B cell (primary cell): ENCODE data around the gene CFAP61. TPM values are rescaled to one million over a fixed set of nuclear protein-coding genes. Genes with fewer than 3 reads are reported as not detected.

Experiments
- ATAC-seq: fragments of 200-7000 bp; cut with Tn5 transposase; one replicate; pipeline ENCODE4 v1.10.0; 2021; ENCODE audit warnings: low read depth, mild to moderate bottlenecking, moderate number of reproducible peaks, moderate library complexity
- CTCF ChIA-PET: fragments of 350-600 bp; sonication (Branson Sonifier 250); formaldehyde crosslinking; loops from one replicate; lab custom pipeline; 2021; ENCODE audit warnings: antibody characterized with exemption, inconsistent platforms; lab: Charles Lee
- POLR2A ChIA-PET: fragments of 350-600 bp; sonication (Branson Sonifier 250); formaldehyde crosslinking; loops from one replicate; lab custom pipeline; 2021; ENCODE audit warnings: antibody characterized with exemption; lab: Charles Lee
- DNase-seq: peaks from one replicate; pipeline ENCODE4 v3.0.0; 2013
- H2AFZ ChIP-seq: 2 replicates; pipeline ENCODE4 v1.6.1; 2012; ENCODE audit warnings: mild to moderate bottlenecking, low read depth, low read length; ENCODE audit not compliant: insufficient read depth, poor library complexity, severe bottlenecking
- H3K27ac ChIP-seq, 2 donors: 1 replicate in 1 of 2; 2 replicates in 1 of 2; pipeline ENCODE4 v1.5.1; 2012 to 2013; ENCODE audit warnings: low read length in 2 of 2, mild to moderate bottlenecking in 2 of 2, moderate library complexity in 1 of 2
- H3K27me3 ChIP-seq, 4 experiments: fragments of 200-600 bp in 1 of 4; sonication (generic) in 1 of 4; replicated peaks in 1 of 4; 1 replicate in 2 of 4; 2 replicates in 2 of 4; pipeline versions ENCODE4 v1.6.1 to v1.7.0; 2013 to 2016; ENCODE audit warnings: low read length in 3 of 4, mild to moderate bottlenecking in 2 of 4, mixed read lengths in 1 of 4, moderate library complexity in 1 of 4; ENCODE audit not compliant: insufficient read depth in 4 of 4, control insufficient read depth in 3 of 4; ENCODE audit errors: control extremely low read depth in 1 of 4
- H3K36me3 ChIP-seq, 2 experiments: replicated peaks in 1 of 2; 1 replicate in 1 of 2; 2 replicates in 1 of 2; pipeline versions ENCODE4 v1.6.1 to v1.7.1; 2013; ENCODE audit warnings: low read length in 1 of 2; ENCODE audit not compliant: insufficient read depth in 2 of 2, control insufficient read depth in 1 of 2; ENCODE audit errors: control extremely low read depth in 1 of 2, extremely low read depth in 1 of 2
- H3K4me1 ChIP-seq, 2 donors: fragments of 200-600 bp in 1 of 2; sonication (generic) in 1 of 2; 1 replicate in 1 of 2; 2 replicates in 1 of 2; pipeline versions ENCODE4 v1.5.1 to v1.6.1; 2013 to 2017; ENCODE audit warnings: low read length in 2 of 2; ENCODE audit not compliant: control insufficient read depth in 2 of 2, insufficient read depth in 2 of 2
- H3K4me2 ChIP-seq: replicated peaks from 2 replicates; pipeline ENCODE3; 2012; ENCODE audit warnings: mild to moderate bottlenecking, low read depth, low read length; ENCODE audit not compliant: poor library complexity, severe bottlenecking
- H3K4me3 ChIP-seq, 5 experiments: fragments of 200-600 bp in 1 of 5; sonication (generic) in 1 of 5; 1 replicate in 3 of 5; 2 replicates in 2 of 5; pipeline versions ENCODE4 v1.5.1 to v1.7.0; 2011 to 2016; ENCODE audit warnings: low read length in 4 of 5, mild to moderate bottlenecking in 4 of 5, low read depth in 2 of 5, control low read depth in 1 of 5, moderate library complexity in 1 of 5; ENCODE audit not compliant: insufficient read depth in 1 of 5; ENCODE audit errors: control extremely low read depth in 1 of 5, extremely low read depth in 1 of 5
- H3K79me2 ChIP-seq: fragments of 200-600 bp; sonication (generic); one replicate; pipeline ENCODE4 v1.6.0; 2016; ENCODE audit warnings: low read length; ENCODE audit not compliant: control insufficient read depth, insufficient read depth
- H3K9ac ChIP-seq: fragments of 200-600 bp; sonication (generic); 2 replicates; pipeline ENCODE4 v1.6.1; 2017; ENCODE audit warnings: mild to moderate bottlenecking, low read length, moderate library complexity
- H3K9me3 ChIP-seq, 3 donors: one replicate each; pipeline versions ENCODE4 v1.6.1 to v1.7.1; 2013; ENCODE audit warnings: low read length in 2 of 3; ENCODE audit not compliant: control insufficient read depth in 2 of 3, insufficient read depth in 1 of 3; ENCODE audit errors: control extremely low read depth in 1 of 3
- H4K20me1 ChIP-seq: 2 replicates; pipeline ENCODE4 v1.6.0; 2012; ENCODE audit warnings: mild to moderate bottlenecking, low read length; ENCODE audit not compliant: insufficient read depth, control insufficient read depth, poor library complexity, severe bottlenecking
- H3K27ac Mint-ChIP-seq: one replicate; pipeline ENCODE4 v1.8.0; 2021; ENCODE audit warnings: mixed read lengths
- H3K27me3 Mint-ChIP-seq: one replicate; pipeline ENCODE4 v1.8.0; 2021; ENCODE audit warnings: mixed read lengths
- H3K4me1 Mint-ChIP-seq: one replicate; pipeline ENCODE4 v1.8.0; 2021; ENCODE audit warnings: mixed read lengths
- H3K4me3 Mint-ChIP-seq: one replicate; pipeline ENCODE4 v1.8.0; 2021; ENCODE audit warnings: mixed read lengths
- H3K9me3 Mint-ChIP-seq: one replicate; pipeline ENCODE4 v1.8.0; 2022; ENCODE audit warnings: mixed read lengths; ENCODE audit not compliant: insufficient read depth
- EZH2 ChIP-seq: IDR thresholded peaks from 2 replicates; pipeline ENCODE4 v1.6.1; 2012; ENCODE audit warnings: borderline replicate concordance, low read depth, mild to moderate bottlenecking, moderate library complexity, low read length; ENCODE audit not compliant: insufficient read depth, poor library complexity, severe bottlenecking
- WGBS: methylation state at CpG from one replicate; pipeline ENCODE4 v1.1.5; 2013; ENCODE audit warnings: missing lambda C conversion rate; ENCODE audit not compliant: insufficient coverage; 5-methylcytosine and 5-hydroxymethylcytosine counted together
- intact Hi-C: fragments of 100-400 bp; cut with micrococcal nuclease; formaldehyde crosslinking; loops from one replicate; pipeline ENCODE4 v1.10.0; 2022
- polyA plus RNA-seq: library from polyadenylated mRNA; depleted of rRNA; stranded (reverse); fragments of >200 nt; gene quantifications from 2 replicates; pipeline ENCODE4 v1.2.3, GENCODE V29; 2012
- total RNA-seq, 2 donors: library from RNA; stranded (reverse); fragments of 120-200 nt in 1 of 2; gene quantifications; 1 replicate in 1 of 2; 2 replicates in 1 of 2; pipeline versions ENCODE4 v1.2.3 to v1.2.4, GENCODE V29; 2013 to 2022
- TF ChIP-seq, protein P1 (sequence below): fragments of 200-600 bp; IDR thresholded peaks from one replicate; pipeline ENCODE4 v1.8.0; 2022; ENCODE audit warnings: antibody characterized with exemption, mild to moderate bottlenecking

The CFAP61 gene
- total and polyA plus RNA-seq, 2 donors (not counting 1 experiment from before 2014, with no cell fraction given), result not detected

DNA sequence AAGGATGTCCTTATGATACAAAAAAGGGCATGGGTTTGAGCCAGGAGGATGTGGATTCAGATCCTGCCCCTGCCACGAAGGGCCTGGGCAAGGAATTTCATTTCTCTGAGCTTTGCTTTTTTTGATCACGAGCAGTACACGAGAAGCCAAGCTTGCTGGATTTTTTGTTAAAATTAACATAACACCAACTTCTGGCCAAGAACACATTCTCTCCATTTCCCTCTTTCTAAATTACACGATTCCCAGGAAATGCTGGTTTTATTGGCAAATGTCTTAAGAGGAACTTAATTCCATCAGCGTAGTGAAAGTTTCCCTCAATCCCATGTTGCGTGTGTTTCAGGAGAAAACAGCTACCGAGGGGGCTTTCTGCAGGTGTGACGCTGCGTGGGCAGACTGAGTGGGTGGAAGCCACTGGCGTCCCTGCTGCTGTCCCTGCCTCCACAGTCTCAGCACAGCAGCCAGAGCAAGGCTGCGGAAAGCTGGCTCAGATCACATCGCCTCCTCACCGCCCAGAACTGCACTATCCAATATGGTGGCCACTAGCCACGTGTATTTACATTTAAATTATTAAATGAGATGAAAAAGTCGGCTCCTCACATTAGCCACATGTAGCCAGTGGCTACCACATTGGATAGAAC is 194.8 kb downstream of the CFAP61 start:
- Mint-ChIP-seq H3K27ac (no peak overlapping the region), H3K27me3 (peaks cover 20% of the 10 kb centered on the region), H3K4me1 (peaks cover 1% of the 10 kb centered on the region), H3K9me3 (peaks cover 3% of the 10 kb centered on the region), H3K4me3 (no peak overlapping the region)
- Histone ChIP-seq H3K4me3 (no peak overlapping the region), H3K9ac (no peak overlapping the region), H2AFZ (no peak overlapping the region), H3K79me2 (no peaks in the 10 kb centered on the region), H3K4me1 (no peaks in the 10 kb centered on the region), H3K4me2 (no peak overlapping the region), H3K27ac (no peak overlapping the region), H3K9me3 (peaks cover 0 to 7% (median 0%) of the 10 kb centered on the region in 3 donors), H3K27me3 (peaks cover 0 to 6% (median 0%) of the 10 kb centered on the region in 4 experiments), H3K36me3 (no peaks in the 10 kb centered on the region), H4K20me1 (no peaks in the 10 kb centered on the region)
- ChIA-PET CTCF (no interaction called here), POLR2A (no interaction called here)
- intact Hi-C loops, result no loop called here
- DNase-seq (no peak), ATAC-seq (no peak)
- 97% methylated on average over 7 of the region's 15 CpGs for WGBS
- TF ChIP-seq, protein P1, sequence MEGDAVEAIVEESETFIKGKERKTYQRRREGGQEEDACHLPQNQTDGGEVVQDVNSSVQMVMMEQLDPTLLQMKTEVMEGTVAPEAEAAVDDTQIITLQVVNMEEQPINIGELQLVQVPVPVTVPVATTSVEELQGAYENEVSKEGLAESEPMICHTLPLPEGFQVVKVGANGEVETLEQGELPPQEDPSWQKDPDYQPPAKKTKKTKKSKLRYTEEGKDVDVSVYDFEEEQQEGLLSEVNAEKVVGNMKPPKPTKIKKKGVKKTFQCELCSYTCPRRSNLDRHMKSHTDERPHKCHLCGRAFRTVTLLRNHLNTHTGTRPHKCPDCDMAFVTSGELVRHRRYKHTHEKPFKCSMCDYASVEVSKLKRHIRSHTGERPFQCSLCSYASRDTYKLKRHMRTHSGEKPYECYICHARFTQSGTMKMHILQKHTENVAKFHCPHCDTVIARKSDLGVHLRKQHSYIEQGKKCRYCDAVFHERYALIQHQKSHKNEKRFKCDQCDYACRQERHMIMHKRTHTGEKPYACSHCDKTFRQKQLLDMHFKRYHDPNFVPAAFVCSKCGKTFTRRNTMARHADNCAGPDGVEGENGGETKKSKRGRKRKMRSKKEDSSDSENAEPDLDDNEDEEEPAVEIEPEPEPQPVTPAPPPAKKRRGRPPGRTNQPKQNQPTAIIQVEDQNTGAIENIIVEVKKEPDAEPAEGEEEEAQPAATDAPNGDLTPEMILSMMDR, result no peak
- TF ChIP-seq EZH2, result no peak

DNA sequence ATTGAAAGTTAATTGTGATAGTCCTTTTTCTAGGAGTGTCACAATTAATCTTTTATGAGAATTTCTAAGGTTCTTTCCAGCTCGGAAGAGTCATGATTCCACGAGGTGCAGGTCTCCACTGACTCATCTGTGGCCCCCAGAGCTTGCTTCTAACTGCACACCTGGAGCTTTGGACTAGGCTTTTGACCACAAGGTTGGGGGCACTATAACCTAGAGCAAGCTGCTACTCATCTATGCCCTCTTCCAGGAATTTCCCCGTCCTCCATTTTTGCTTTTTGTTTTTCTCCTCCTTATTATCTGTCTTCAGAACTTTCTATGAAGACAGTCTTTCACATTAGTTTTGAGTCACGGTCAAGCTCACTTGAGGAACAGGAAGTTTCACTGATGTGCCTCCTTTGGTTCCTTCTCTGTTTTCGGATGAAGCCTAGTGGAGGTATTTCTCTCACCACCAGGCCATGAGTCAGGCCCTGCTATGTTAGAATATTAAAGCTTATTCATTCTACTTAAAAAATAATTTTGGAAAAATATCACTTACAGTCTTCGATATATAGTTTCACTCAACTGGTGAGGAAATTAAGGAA is 196.4 kb downstream of the CFAP61 start:
- intact Hi-C loops, result no loop called here
- H3K4me3 Mint-ChIP-seq, result no peak overlapping the region
- Histone ChIP-seq H3K27ac (no peak overlapping the region), H3K9me3 (peaks cover 0 to 7% (median 0%) of the 10 kb centered on the region in 3 donors), H3K79me2 (no peaks in the 10 kb centered on the region), H3K9ac (no peak overlapping the region), H3K36me3 (no peaks in the 10 kb centered on the region), H3K4me3 (no peak overlapping the region), H3K4me2 (no peak overlapping the region), H3K4me1 (no peaks in the 10 kb centered on the region), H2AFZ (no peak overlapping the region), H4K20me1 (no peaks in the 10 kb centered on the region), H3K27me3 (peaks cover 0 to 6% (median 0%) of the 10 kb centered on the region in 4 experiments)
- ChIA-PET POLR2A (no interaction called here), CTCF (interaction anchor here (1.0 kb wide), 1 partner anchor 12 kb away, joined by 5 read pairs; no protein-coding TSS in a partner anchor)
- DNase-seq (no peak), ATAC-seq (no peak)
- H3K27me3 Mint-ChIP-seq, result peaks cover 29% of the 10 kb centered on the region
- WGBS, result 79% methylated on average over 2 of the region's 6 CpGs
- TF ChIP-seq EZH2, result no peak
- TF ChIP-seq, protein P1, result no peak
- H3K9me3 Mint-ChIP-seq, result peaks cover 3% of the 10 kb centered on the region
- no peak overlapping the region for H3K27ac Mint-ChIP-seq
- H3K4me1 Mint-ChIP-seq, result peaks cover 1% of the 10 kb centered on the region
